Hematopoietic multipotent progenitor cell treated with erythropoietin and hydrocortisone succinate and interleukin-3 and kit ligand, for 4 days (in vitro differentiated cells): ENCODE data around the gene FAM43B.

ENCODE experiments used
- DNase-seq: peaks from one replicate; pipeline ENCODE4 v3.0.0-alpha.2; 2015

Gene FAM43B

GRCh38 chr1:20593756-20594155, 41.4 kb downstream of the FAM43B start:
- no peak for DNase-seq

GRCh38 chr1:20594746-20595145, 42.4 kb downstream of the FAM43B start:
- DNase-seq, result no peak

- no peak for DNase-seq
These were observed 43.7 kb downstream of the FAM43B start for GRCh38 chr1:20596106-20596505.

GRCh38 chr1:20597650-20598049, 45.3 kb downstream of the FAM43B start:
- peak; percentile 52 for DNase-seq

- DNase-seq, result no peak
These were observed 47.8 kb downstream of the FAM43B start for GRCh38 chr1:20600156-20600555.

- no peak for DNase-seq
These were observed 48.9 kb downstream of the FAM43B start for GRCh38 chr1:20601129-20601825.

- no peak for DNase-seq
These were observed 50.6 kb downstream of the FAM43B start for GRCh38 chr1:20602851-20603450.

- DNase-seq, result no peak
These were observed 51.4 kb downstream of the FAM43B start for GRCh38 chr1:20603504-20604464.
